Esophagus muscularis mucosa (tissue), 4 donors: ENCODE measurements around the gene ITGA7. TPM values are rescaled to one million over a fixed set of nuclear protein-coding genes. Genes with fewer than 3 reads are reported as not detected.
A peak's percentile ranks its signal among the peaks of the same experiment; 100 is the strongest.

ENCODE experiments used
- DNase-seq: peaks from one replicate; pipeline ENCODE4 v3.0.0-alpha.2; 2017; ENCODE audit errors: extremely low spot score
- H3K27ac ChIP-seq, 4 donors: fragments of 200-600 bp; sonication (generic); replicated peaks in 1 of 4; 1 replicate in 3 of 4; 2 replicates in 1 of 4; pipeline ENCODE4 v1.5.1; 2016 to 2019; ENCODE audit warnings: mild to moderate bottlenecking in 1 of 4
- H3K27me3 ChIP-seq, 4 donors: fragments of 200-600 bp; sonication (generic); one replicate each; pipeline versions ENCODE4 v1.5.1 to v1.6.0; 2016 to 2019
- H3K36me3 ChIP-seq, 4 donors: fragments of 200-600 bp; sonication (generic); one replicate each; pipeline ENCODE4 v1.5.1; 2016 to 2019
- H3K4me1 ChIP-seq, 4 donors: fragments of 200-600 bp; sonication (generic); one replicate each; pipeline ENCODE4 v1.5.1; 2016 to 2019
- H3K4me3 ChIP-seq, 4 donors: fragments of 200-600 bp; sonication (generic); 1 replicate in 2 of 4; 2 replicates in 2 of 4; pipeline ENCODE4 v1.5.1; 2016 to 2019; ENCODE audit warnings: mild to moderate bottlenecking in 4 of 4, moderate library complexity in 1 of 4
- H3K9me3 ChIP-seq, 4 donors: fragments of 200-600 bp; sonication (generic); 1 replicate in 3 of 4; 2 replicates in 1 of 4; pipeline ENCODE4 v1.5.1; 2016 to 2019
- CTCF ChIP-seq, 3 experiments: fragments of 200-600 bp in 2 of 3; fragments of 450-650 bp in 1 of 3; sonication (generic) in 2 of 3; IDR thresholded peaks; one replicate each; pipeline ENCODE4 v1.5.1; 2017 to 2019; ENCODE audit warnings: antibody characterized with exemption in 3 of 3, mild to moderate bottlenecking in 2 of 3, moderate library complexity in 1 of 3
- EP300 ChIP-seq: sonication (generic); formaldehyde crosslinking; IDR thresholded peaks from one replicate; pipeline ENCODE4 v1.6.1; 2017; ENCODE audit warnings: antibody characterized with exemption
- POLR2A ChIP-seq: fragments of 450-650 bp; IDR thresholded peaks from one replicate; pipeline ENCODE4 v1.6.1; 2017; ENCODE audit warnings: antibody characterized with exemption, moderate library complexity, mild to moderate bottlenecking, low read depth
- POLR2AphosphoS5 ChIP-seq, 2 donors: sonication (generic); formaldehyde crosslinking; IDR thresholded peaks; one replicate each; pipeline ENCODE4 v1.6.1; 2017; ENCODE audit warnings: antibody characterized with exemption in 2 of 2
- WGBS: methylation state at CpG from one replicate; pipeline ENCODE4 v1.1.5; 2018; 5-methylcytosine and 5-hydroxymethylcytosine counted together
- intact Hi-C: fragments of 100-400 bp; cut with DNase I; formaldehyde crosslinking; loops from one replicate; pipeline ENCODE4 v1.15.1; 2023
- total RNA-seq, 4 donors: library from RNA; depleted of rRNA; stranded (reverse); fragments of >200 nt; gene quantifications; one replicate each; pipeline versions ENCODE4 v1.1.0 to v1.2.1, GENCODE V29; 2016

Gene ITGA7
- total RNA-seq, 4 donors from 2014 or later = 155 to 245 (median 218) TPM

- H3K36me3 ChIP-seq = peaks cover 12 to 50% (median 32%) of the 10 kb centered on the region in 4 donors
- TF ChIP-seq CTCF (IDR thresholded peaks at IDR 0.05) = no peak
- no peak for TF ChIP-seq POLR2AphosphoS5 (IDR thresholded peaks at IDR 0.05)
- TF ChIP-seq EP300 = no peak
- TF ChIP-seq POLR2A = no peak
Observed at GRCh38 chr12:55721601-55722213, 14.0 kb upstream of the ITGA7 start.

GRCh38 chr12:55720894-55721444 lies 13.3 kb upstream of the ITGA7 start:
- Histone ChIP-seq H3K36me3 (peaks cover 6 to 42% (median 26%) of the 10 kb centered on the region in 4 donors), H3K4me3 (peak overlapping the region in 3 of 4 donors; percentile 17 to 32 (median 22)), H3K27me3 (no peaks in the 10 kb centered on the region), H3K4me1 (peaks cover 77 to 97% (median 90%) of the 10 kb centered on the region in 4 donors), H3K27ac (peak overlapping the region; percentile 89 to 100 (median 98)), H3K9me3 (no peaks in the 10 kb centered on the region)
- intact Hi-C loops = no loop called here
- WGBS = 50% methylated on average over 1 of the region's 9 CpGs
- DNase-seq = no peak
- TF ChIP-seq CTCF (IDR thresholded peaks at IDR 0.05) = peak; percentile 64 to 76 (median 75)
- TF ChIP-seq POLR2A = no peak
- peak; percentile 76 to 80 for TF ChIP-seq POLR2AphosphoS5 (IDR thresholded peaks at IDR 0.05)

More at GRCh38 chr12:55721601-55722213, 14.0 kb upstream of the ITGA7 start:
- Histone ChIP-seq H3K4me1 (peaks cover 82 to 100% (median 93%) of the 10 kb centered on the region in 4 donors), H3K27me3 (no peaks in the 10 kb centered on the region), H3K27ac (peak overlapping the region; percentile 89 to 100 (median 98)), H3K4me3 (peak overlapping the region in 2 of 4 donors; percentile 22 to 25), H3K9me3 (no peaks in the 10 kb centered on the region)
- WGBS = 69% methylated on average over 14 of the region's 14 CpGs
- no peak for DNase-seq
- intact Hi-C loops = no loop called here

GRCh38 chr12:55720071-55720564 lies 12.4 kb upstream of the ITGA7 start, which contains the start of gene RDH5:
RDH5 (plus strand) TSS chr12:55720393; CDS start chr12:55721185, 792 bp downstream.
- Histone ChIP-seq H3K4me3 (peak within 1 kb of the TSS; percentile 17 to 43 (median 26)), H3K27ac (peak within 1 kb of the TSS; percentile 89 to 100 (median 98)), H3K4me1 (peaks cover 74 to 95% (median 89%) of the 10 kb centered on the region in 4 donors), H3K27me3 (no peaks in the 10 kb centered on the region), H3K9me3 (no peaks in the 10 kb centered on the region), H3K36me3 (peaks cover 5 to 34% (median 17%) of the 10 kb centered on the region in 4 donors)
- TF ChIP-seq POLR2AphosphoS5 (IDR thresholded peaks at IDR 0.05) = peak; percentile 90 to 93
- TF ChIP-seq POLR2A = peak; percentile 33
- TF ChIP-seq EP300 = peak; percentile 66
- TF ChIP-seq CTCF (IDR thresholded peaks at IDR 0.05) = no peak
- DNase-seq = no peak
- intact Hi-C loops = no loop called here
- WGBS = 49% methylated on average over 5 of the region's 6 CpGs

- H3K36me3 ChIP-seq = peaks cover 0 to 26% (median 10%) of the 10 kb centered on the region in 4 donors
- 57% methylated on average over 7 of the region's 7 CpGs for WGBS
- peak overlapping the region; percentile 89 to 100 (median 98) for H3K27ac ChIP-seq
- no peaks in the 10 kb centered on the region for H3K9me3 ChIP-seq
- TF ChIP-seq CTCF (IDR thresholded peaks at IDR 0.05) = no peak
- no peak for TF ChIP-seq POLR2AphosphoS5 (IDR thresholded peaks at IDR 0.05)
- no peak for TF ChIP-seq POLR2A
- TF ChIP-seq EP300 = no peak
- H3K4me1 ChIP-seq = peaks cover 72 to 95% (median 89%) of the 10 kb centered on the region in 4 donors
- no peak overlapping the region for H3K4me3 ChIP-seq
- no peak for DNase-seq
- no peaks in the 10 kb centered on the region for H3K27me3 ChIP-seq
- intact Hi-C loops = no loop called here
Observed at GRCh38 chr12:55719371-55719770, 11.7 kb upstream of the ITGA7 start.
